Activated T-cell treated with anti-CD3 and anti-CD28 coated beads, Interleukin-2, amount 50 U/mL, for 48 hours (primary cell): ENCODE results near the gene ING3.

Experiments used
- DNase-seq, 2 experiments: peaks; one replicate each; pipeline ENCODE4 v3.0.0-alpha.2; 2020

Gene ING3

DNA sequence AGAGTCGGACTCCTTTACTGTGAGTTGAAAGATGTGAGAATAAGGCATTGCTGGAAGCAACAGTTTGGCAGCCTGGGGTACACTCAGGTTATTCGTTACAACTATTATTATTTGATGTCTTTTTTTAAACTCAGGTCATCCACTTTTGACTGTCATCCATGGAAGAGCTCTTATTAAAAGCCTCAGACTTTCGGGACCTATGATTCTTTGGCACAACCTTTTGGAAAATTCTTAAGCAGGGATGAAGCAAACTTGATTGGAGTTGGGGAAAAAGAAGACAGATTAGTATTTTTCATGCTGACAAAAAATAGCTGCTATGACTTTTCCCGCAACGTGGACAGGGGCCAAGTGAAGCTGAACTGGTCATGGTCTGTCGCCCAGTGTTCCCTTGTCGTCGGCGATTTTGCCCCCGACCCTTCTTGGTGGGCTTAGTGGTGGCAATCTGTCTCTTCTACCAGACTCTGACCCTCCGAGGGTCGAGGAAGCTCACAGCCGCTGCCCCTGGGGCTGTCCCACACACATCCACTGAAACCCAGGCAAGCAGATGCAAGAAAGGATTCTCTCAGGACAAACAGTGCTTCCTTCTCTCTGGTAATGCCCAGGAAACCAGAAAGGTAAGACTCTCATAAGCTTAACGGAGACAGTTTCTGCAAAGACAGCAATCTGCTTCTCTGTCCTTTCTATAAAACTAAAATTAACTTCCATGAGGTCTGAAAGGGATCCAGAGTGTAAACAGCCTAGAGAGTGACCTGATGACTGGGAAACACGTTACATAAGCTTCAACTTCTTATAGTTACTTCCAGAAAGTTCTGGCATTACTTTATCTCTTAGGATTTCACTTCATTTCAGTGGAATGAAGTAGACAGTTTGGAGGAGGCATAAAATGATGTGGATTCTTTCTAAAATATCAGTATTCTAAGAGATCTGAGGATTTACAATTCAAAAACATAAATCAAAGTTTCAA is 39.0 kb downstream of the ING3 start:
- DNase-seq: no peak

DNA sequence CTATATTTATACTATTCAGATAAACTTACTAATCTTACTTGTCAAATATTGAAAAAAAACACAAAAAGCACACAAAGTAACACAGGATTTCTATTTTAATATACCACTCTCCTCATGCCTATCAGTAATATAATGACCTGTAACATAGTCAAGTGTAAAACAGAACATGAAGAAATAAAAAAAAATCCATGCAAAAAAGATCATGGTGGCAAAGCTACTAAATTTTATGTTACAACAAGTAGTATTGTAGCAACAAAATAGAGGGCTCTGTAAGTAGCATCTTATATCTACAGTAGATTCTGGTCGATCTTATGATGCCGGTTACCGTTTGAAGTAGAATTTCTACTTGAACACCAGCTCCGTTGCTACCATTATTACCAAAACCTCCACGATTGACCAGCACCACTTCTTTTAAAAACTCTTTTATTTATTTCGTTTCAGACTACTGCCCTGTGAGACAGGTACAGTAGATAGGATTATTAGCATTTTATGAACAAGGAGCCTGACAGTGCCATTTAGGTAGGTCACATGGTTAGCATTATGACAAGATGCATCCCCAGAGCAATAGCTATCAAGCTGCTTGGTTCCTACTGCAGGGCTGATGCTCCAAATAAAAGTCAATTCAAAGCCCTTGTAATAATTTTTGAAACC is 40.0 kb downstream of the ING3 start:
- DNase-seq: no peak

DNA sequence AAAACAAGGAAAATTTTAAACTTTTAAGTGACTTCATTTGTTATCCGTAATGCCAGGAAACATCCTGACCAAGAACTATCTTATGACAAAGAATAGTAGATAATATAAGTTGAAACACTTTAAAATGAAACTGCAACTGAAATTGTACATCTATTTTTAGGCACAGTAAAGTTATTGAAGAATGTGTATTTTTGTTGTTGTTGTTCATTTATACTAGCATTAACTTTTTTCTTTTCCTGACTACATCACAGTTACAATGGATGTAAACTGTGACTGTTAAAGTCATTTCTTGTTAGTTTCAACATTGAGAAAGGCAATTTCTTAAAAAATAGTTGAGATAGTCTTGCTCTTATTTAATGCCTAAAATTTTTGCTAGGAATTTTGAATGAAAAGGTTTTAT is 40.6 kb downstream of the ING3 start:
- no peak for DNase-seq

DNA sequence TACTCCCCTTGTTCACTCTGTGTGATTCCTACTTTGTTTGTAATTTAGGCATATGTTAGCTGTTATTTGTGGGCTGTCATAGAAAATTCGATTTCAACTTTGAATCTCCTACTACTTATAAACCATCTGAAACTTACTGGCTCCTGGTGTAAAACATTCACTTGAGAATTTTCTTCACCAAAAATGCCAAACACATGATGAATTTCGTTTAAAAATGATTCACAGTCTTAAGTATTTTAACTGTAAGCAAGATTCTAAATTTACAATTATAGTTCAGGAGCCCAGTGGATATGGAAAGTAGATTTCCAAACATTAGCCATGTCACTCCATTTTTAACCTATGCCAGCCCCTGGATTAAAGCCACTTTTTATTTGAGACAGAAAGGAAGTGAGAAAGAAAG is 41.0 kb downstream of the ING3 start:
- DNase-seq: no peak

DNA sequence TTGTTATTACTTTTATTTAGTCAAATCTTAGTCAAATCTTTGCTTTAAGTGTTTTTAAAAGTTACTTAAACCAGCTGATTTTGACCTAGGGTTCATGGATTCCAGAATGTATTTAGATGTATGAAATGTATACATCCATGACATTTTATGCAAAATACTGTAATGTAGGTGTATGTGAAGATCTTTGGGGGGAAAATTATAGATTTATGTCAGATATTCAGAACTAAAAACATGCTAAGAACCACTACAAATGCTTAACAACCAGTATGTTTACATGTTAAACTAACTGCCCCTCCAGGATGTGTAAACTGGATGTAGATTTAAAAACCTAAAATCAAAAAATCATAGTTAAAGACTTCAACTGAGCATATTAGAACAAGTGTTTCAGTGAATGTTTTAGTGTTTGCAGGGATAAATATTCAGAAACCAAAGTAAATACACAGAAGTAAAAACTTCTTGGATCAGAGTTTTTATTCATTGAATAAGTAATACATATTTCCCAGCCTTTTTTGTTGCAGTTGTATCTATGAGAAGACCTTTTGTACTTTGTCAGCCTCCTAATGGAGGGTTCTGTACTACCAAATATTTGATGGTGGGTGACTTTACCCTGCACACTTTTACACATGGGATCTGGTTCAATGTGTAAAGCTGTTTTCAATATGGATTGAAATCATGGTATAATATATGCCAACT is 41.8 kb downstream of the ING3 start:
- DNase-seq: no peak

DNA sequence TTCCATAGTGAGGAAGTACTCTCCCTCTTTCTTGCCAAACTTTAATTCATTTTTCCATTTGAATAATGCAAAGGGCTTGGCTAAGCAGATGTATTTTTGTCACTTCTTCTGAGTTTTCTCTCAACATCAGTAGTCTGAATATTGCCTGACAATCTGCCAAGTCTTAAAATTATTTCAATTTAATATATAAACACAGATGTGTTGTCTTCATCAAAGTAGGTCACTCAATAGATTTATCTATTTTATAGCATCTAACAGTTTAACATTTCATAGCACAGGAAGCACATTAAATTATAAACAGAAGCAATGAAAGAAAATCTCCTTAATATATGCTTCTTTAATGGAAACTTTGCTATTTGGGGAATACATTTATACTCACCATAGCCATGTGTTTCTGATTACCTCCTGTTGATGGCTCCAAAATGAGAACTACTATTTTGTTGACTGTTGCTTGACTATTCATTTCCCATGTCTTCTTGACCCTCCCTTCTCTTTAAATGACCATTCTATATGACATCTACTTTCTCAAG is 42.5 kb downstream of the ING3 start:
- no peak for DNase-seq

DNA sequence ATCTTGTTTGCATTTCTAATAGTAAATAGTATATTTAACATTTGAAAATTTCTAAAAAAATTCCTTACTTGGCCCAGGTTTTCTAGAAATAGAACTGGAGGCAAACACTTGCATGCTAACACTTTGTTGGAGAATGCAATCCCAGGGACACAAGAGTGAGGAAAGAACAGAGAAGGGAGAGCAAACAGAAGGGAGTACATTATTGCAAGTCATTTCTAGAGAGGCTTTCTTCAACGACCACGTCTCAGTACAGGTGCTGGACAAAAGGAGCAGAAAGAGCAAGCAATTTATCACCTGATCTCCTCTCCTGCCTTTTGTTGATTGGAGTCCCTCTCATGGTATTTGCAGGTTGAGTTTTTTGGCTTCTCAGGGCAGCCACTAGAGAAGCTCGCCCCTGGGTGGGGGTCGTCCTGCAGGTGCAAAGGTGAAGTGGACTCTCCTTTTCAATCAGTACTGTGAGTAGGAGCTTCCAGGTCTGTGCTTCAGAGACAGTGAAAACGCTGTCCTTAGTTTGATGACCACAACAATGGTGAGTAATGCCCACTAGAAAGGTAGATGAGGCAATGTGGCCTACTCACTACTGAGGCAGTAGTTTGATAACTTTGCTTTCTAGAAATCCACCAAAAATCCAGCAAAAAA is 43.1 kb downstream of the ING3 start:
- no peak for DNase-seq

DNA sequence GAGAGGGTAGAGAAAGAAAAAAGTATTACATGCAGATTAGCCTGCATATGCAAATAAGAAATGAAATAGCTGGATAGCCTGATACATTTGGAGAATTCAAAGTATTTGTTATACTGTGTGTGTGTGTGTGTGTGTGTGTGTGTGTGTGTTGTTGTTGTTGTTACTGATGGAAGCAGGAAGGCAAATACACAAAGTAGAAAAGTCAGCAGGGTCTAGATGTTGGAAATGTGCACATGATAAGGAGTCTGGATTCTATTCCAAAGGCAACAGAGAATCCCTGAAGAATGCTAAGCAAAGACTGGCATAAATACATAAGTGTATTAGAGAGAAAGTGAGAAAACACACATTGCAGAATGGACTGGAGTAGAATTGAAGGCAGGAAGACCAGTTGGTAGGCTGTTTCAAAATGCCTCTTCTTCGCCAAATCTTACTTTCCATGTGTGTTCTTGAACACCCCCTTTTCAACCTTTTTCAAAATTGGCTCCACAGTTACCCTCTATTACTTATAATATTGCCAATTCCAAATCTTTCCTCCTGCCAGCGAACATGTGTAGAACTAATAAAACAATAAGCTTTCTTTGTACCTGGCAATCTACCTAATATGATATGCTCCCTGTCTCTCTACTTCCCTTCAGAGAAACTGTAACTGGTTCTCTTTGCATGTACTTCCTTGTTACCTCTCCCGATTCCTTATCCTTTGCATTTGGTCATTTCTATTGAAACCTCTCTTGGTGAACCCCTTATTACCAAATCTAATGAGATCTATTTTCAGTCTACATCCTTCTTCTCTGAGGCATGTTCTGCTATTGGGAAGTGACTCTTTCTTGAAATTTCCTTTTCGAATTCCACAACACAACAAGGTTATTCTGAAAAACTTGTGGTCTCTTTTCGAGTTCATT is 44.2 kb downstream of the ING3 start:
- DNase-seq: no peak

DNA sequence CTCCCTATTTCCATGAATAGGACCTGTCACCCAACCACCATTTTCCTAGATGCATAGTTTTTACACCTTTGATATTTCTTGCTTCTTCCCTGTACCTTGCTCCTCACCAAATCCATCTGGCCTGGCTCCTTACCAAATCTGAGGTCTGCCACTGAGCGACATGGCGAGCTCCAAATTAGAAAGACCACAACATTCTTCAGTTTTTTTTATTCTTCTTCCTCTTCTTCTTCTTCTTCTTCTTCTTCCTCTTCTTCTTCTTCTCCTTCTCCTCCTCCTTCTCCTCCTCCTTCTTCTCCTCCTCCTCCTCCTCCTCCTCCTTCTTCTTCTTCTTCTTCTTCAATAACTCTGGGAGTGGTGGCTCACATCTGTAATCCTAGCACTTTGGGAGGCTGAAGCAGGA is 45.1 kb downstream of the ING3 start:
- no peak for DNase-seq

DNA sequence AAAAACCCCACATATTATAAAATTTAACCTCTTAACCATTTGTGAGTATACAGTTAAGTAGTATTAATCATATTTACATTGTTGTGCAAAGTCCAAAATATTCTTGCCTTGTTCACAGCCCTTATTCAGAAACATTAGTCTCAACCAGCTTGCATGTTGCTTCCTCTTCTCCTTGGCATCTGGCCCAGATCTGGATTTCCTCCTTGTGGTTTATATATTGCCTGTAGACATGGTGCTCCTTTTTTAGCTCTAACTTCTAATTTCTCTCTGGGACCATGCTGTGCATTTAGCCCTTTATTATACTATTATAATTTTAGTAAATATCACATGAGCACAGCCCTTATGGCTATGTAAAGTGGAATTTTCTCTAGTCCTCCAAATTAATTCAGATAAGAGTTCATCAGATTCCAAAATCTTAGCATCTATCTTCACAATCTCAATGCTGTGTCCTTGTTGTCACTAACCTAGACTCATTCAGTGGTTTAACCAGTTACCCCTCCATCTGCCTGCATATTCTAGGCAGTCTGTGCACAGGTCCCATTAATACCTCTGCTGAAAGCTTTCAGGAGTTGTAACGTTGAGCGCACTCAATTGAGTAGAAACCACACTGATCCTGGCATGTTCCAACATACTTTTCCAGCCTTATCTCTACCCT is 45.9 kb downstream of the ING3 start:
- no peak for DNase-seq

DNA sequence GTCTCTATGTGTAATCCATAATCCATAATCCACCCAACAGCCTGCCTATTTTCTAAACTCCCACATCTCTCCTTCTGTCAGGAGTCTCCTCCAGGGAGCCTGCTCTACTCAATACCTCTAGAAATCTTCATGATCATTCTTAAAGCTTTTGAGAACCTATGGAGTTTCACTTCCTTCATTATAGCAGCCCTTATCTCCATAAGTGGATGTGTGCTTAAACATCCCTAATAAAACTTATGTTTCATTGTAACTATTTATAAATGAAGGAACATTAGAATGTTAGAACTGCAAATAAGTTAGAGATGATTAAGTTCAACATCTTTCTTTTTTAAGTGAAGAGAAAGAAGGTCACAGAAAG is 46.4 kb downstream of the ING3 start:
- DNase-seq: no peak

DNA sequence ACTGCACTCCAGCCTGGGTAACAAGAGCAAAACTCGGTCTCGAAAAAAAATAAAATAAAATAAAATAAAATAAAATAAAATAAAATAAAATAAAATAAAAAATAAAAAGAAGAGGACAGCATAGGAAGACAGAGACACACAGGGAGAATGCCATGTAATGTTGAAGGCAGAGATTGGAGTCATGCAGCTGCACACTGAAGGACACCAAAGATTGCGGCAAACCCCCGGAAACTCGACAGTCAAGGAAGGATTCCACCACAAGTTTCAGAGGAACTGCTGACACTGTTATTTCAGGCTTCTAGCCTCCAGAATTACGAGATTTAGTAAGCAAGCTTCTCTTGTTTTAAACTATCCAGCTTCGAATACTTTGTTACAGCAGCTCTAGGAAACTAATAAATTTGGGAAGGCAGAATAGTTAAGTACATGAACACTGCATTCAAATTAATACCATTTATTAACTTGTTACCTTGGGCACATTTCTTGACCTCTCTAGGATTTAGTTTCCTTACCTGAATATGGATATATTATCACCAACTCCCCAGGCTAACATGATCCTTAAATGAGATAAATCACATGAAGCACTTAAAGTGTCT is 47.4 kb downstream of the ING3 start:
- no peak for DNase-seq

DNA sequence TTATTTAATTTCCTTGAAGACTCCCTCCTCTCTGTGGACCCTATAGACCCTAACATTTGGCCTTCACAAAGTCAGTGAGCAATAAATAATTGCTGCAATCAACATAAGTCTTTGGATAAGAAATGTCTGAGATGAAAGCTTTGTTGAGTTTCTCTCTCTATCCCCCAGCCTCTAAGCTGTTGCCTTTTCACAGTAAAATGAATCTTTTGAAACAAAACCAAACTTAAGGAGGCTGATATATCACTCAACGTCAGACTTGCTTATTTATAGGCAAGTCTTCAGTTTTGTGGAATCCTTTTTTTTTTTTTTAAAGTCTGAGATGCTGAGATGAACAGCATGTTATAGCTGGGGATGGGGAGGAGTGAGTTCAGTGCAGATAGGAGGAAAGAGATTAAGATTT is 47.9 kb downstream of the ING3 start:
- DNase-seq: no peak

DNA sequence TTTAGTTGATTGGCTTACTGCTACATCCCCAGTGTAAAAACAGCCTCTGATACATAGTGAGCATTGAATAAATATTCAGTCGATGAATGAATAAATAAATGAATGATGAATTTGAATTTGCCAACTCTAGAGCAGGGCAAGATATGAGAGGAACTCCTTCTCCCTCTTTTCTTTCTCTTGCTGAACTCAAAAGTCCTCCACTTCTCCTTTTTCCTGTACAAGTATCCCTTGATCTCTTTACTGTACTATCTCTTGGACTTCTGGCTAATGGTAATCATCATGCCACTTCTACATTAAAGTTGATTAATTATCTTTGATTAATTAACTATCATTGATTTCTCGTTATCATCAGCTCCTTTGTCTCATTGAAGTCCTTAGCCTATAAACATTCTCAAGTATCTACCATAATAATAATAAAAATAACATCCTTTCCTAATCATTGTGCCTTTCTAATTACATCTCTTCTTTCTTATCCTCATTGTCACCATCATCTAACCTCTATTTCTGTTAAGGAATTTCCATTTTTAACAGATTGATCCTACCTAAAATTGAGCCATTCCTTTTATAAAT is 48.5 kb downstream of the ING3 start:
- no peak for DNase-seq

DNA sequence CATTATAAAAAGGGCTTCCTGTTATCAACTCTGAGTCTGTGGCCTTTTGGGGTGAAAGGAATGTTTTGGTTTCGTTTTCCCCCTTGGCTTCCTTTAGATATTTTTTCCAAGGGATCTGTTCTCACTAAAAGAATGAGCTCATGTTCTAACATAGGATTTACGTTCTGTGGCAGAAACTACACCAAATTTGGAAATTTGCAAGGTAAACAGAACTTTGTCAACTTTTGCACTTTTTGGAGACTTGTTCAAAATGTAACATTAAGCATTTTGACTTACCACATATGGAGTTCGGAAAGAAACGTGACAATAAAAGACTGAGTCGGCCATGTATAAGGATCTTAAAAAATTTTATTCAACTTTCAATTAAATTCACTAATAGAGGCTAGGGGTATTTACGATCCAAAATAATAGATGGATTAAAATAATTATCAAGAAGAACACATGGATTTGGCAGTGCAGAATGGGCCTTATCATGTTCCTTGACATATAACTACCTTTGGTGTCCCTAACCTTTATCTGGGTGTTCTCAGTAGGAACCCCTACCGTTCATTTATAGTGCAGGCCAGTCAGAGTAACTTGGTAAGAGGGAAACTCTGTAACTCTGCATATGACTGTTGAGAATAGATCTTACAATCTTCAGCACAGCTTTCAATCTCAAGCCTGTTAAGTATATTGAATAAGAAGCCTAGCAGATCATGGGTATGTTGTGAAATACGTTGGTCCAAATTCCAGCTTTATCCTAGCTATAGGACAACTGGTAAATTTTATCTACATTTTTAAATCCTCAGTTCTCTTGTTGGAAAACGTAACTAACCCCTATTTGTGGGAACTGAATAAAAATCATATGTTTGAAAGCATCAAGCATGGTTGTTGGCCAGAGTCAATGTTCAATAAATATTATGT is 49.8 kb downstream of the ING3 start:
- DNase-seq: no peak

DNA sequence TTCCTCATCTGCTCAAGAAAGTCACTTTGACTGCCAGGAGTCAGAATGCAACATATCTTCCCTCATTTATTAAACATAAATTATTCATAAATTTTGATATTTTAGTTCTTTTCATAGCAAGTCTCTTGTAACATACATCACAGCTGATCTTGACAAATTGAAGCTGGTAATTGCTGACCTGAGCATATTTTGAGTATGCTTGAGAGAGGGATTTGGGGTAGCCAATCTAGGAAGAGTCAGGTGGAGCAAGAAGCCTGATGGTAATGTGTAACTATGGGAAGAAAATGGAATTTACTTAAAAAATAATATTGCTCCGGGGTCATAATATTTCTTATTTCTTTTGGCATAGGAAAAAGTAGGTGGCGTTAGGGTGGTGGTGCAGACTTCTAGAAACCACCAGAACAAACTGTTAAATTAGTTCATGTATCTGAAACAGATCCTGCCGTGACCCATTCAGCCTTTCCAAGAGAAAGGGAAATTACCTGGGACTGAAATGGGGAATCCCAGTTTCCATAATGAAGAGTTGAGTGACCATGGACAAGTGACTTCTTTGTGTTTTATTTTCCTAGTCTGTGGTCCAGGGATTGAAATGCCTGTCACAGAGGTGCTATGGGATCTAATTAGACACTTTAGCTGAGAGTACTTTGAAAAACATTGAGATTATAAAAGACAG is 50.8 kb downstream of the ING3 start:
- DNase-seq: no peak

DNA sequence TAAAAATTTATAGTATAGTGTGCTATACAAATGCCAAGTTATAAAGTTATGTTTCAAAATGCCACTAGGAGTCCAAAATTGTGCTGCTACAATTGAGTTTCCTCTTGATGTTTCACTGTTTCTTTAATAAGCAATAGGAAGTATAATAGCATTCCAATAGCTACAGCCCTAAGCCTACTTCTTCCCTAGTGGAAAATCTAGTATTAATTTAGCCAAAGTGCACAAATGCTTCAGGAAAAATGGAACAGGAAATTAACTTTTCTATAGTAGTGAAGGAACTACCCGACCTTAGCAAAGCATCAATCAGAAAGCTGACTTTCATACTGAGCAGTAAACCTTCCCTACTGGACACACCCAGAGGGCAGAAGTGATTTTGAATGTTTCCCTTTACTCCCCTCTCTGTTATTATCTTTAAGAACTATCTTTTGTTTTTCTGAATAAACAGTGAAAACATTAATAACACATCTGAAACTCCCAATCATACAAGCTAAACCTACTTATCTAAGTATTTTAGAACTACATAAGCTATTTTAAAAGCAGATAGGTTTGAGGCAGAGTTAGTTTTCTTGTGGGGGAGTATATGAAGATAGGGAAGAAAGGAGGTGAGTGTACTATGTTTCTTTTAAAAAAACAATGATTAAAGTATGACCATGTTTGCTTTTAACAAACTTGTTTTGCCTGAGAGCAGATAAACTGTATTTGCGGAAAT is 51.6 kb downstream of the ING3 start:
- DNase-seq: no peak

DNA sequence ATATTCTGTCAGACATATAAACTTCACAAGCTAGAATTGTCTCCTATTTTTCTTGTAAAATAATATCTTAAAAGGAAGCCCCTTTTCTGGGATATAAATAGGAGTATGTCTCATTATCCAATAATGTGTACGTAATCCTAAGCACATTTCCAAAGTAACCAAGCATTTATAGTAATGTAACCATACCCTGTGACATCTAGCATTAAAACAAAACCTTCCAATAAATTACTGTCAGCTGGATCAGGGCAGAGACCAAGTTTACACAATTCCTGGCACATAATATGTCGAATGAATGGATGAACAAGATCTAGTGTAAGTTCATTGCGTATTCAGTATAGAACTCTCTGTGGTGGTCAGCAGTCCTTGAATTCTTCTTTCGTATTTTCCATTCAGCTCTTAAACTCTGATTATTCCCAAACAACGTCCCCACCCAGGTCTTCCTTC is 52.2 kb downstream of the ING3 start:
- no peak for DNase-seq
